Liver (tissue), 9 donors: Measurements from ENCODE around the gene CDS1. TPM values are rescaled to one million over a fixed set of nuclear protein-coding genes. Genes with fewer than 3 reads are reported as not detected.

Experiments used
- DNase-seq: peaks from one replicate; pipeline ENCODE4 v3.0.0-alpha.2; 2017; ENCODE audit warnings: low spot score
- H3K27ac ChIP-seq, 2 donors: one replicate each; pipeline ENCODE4 v1.7.0; 2013; ENCODE audit warnings: inconsistent platforms in 2 of 2, low read length in 2 of 2, control low read depth in 1 of 2, low read depth in 1 of 2, mild to moderate bottlenecking in 1 of 2
- H3K27me3 ChIP-seq, 4 donors: one replicate each; pipeline versions ENCODE4 v1.6.1 to v1.7.0; 2013; ENCODE audit warnings: low read length in 3 of 4, inconsistent platforms in 1 of 4, mild to moderate bottlenecking in 1 of 4, moderate library complexity in 1 of 4; ENCODE audit not compliant: control insufficient read depth in 4 of 4, insufficient read depth in 4 of 4
- H3K36me3 ChIP-seq, 4 donors: one replicate each; pipeline versions ENCODE4 v1.6.1 to v1.7.0; 2013; ENCODE audit warnings: low read length in 3 of 4, mild to moderate bottlenecking in 3 of 4, low read depth in 1 of 4, moderate library complexity in 1 of 4; ENCODE audit not compliant: control insufficient read depth in 4 of 4, insufficient read depth in 3 of 4
- H3K4me1 ChIP-seq, 4 donors: one replicate each; pipeline versions ENCODE4 v1.6.1 to v1.7.0; 2013; ENCODE audit warnings: low read length in 3 of 4, mild to moderate bottlenecking in 3 of 4, moderate library complexity in 1 of 4; ENCODE audit not compliant: control insufficient read depth in 4 of 4, insufficient read depth in 4 of 4
- H3K4me3 ChIP-seq, 3 donors: one replicate each; pipeline versions ENCODE4 v1.6.1 to v1.7.0; 2013; ENCODE audit warnings: low read length in 3 of 3, control low read depth in 1 of 3, low read depth in 1 of 3, mild to moderate bottlenecking in 1 of 3
- H3K9ac ChIP-seq, 2 donors: one replicate each; pipeline ENCODE4 v1.7.0; 2013; ENCODE audit warnings: low read length in 2 of 2, mild to moderate bottlenecking in 2 of 2, moderate library complexity in 2 of 2, control low read depth in 1 of 2, low read depth in 1 of 2
- H3K9me3 ChIP-seq, 4 donors: one replicate each; pipeline versions ENCODE4 v1.6.1 to v1.7.0; 2013; ENCODE audit warnings: low read length in 3 of 4; ENCODE audit not compliant: control insufficient read depth in 4 of 4
- ATF3 ChIP-seq: IDR thresholded peaks from 2 replicates; pipeline ENCODE4 v1.6.1; 2016; ENCODE audit warnings: antibody characterized with exemption
- EGR1 ChIP-seq, 2 donors: IDR thresholded peaks; 2 replicates each; pipeline ENCODE4 v1.6.1; 2016 to 2018; ENCODE audit warnings: antibody characterized with exemption in 2 of 2, low read depth in 2 of 2
- FOXA1 ChIP-seq: IDR thresholded peaks from 2 replicates; pipeline ENCODE4 v1.6.1; 2016; ENCODE audit warnings: antibody characterized with exemption
- FOXA2 ChIP-seq: IDR thresholded peaks from 2 replicates; pipeline ENCODE4 v1.6.1; 2016; ENCODE audit warnings: antibody characterized with exemption
- GABPA ChIP-seq, 2 donors: IDR thresholded peaks in 1 of 2; conservative IDR thresholded peaks in 1 of 2; 2 replicates each; pipeline ENCODE4 v1.6.1; 2016; ENCODE audit warnings: antibody characterized with exemption in 2 of 2, mild to moderate bottlenecking in 1 of 2, moderate library complexity in 1 of 2
- HNF4A ChIP-seq, 2 donors: conservative IDR thresholded peaks; 2 replicates each; pipeline ENCODE4 v1.6.1; 2016; ENCODE audit warnings: antibody characterized with exemption in 2 of 2, mild to moderate bottlenecking in 2 of 2
- HNF4G ChIP-seq: IDR thresholded peaks from 2 replicates; pipeline ENCODE4 v1.6.1; 2016; ENCODE audit warnings: antibody characterized with exemption
- JUND ChIP-seq, 2 donors: IDR thresholded peaks; 2 replicates each; pipeline ENCODE4 v1.6.1; 2016; ENCODE audit warnings: antibody characterized with exemption in 2 of 2
- MAX ChIP-seq: IDR thresholded peaks from 2 replicates; pipeline ENCODE4 v1.6.1; 2016; ENCODE audit warnings: antibody characterized with exemption
- NR2F2 ChIP-seq: IDR thresholded peaks from 2 replicates; pipeline ENCODE4 v1.6.1; 2016; ENCODE audit warnings: antibody characterized with exemption
- RAD21 ChIP-seq, 2 donors: IDR thresholded peaks; 2 replicates each; pipeline ENCODE4 v1.6.1; 2016; ENCODE audit warnings: antibody characterized with exemption in 2 of 2, mild to moderate bottlenecking in 2 of 2
- RXRA ChIP-seq, 2 donors: IDR thresholded peaks; 2 replicates each; pipeline ENCODE4 v1.6.1; 2017 to 2018; ENCODE audit warnings: antibody characterized with exemption in 2 of 2, mild to moderate bottlenecking in 1 of 2
- SP1 ChIP-seq: IDR thresholded peaks from 2 replicates; pipeline ENCODE4 v1.6.1; 2018; ENCODE audit warnings: antibody characterized with exemption, mild to moderate bottlenecking
- TAF1 ChIP-seq: conservative IDR thresholded peaks from 2 replicates; pipeline ENCODE4 v1.6.1; 2016; ENCODE audit warnings: antibody characterized with exemption, mild to moderate bottlenecking
- YY1 ChIP-seq: IDR thresholded peaks from 2 replicates; pipeline ENCODE4 v1.6.1; 2016; ENCODE audit warnings: antibody characterized with exemption, mild to moderate bottlenecking
- WGBS: extraction: QIAGEN DNeasy Blood & Tissue Kit; methylation state at CpG from one replicate; pipeline ENCODE4 v1.1.7; 2013; 5-methylcytosine and 5-hydroxymethylcytosine counted together
- polyA plus RNA-seq, 2 donors: library from polyadenylated mRNA; stranded (reverse) in 1 of 2; unstranded in 1 of 2; fragments of 200-250 nt in 1 of 2; fragments of >200 nt in 1 of 2; fragmentation: Nextera tagmentation in 1 of 2; extraction: Ambion mirVana in 1 of 2; gene quantifications; one replicate each; pipeline versions ENCODE4 v1.2.1 to v1.2.3, GENCODE V29; 2013 to 2015
- total RNA-seq, 2 donors: library from RNA; depleted of rRNA; stranded (reverse); fragments of >200 nt; gene quantifications; one replicate each; pipeline ENCODE4 v1.2.3, GENCODE V29; 2014
- TF ChIP-seq, protein P1 (sequence below): IDR thresholded peaks from 2 replicates; pipeline ENCODE4 v1.6.1; 2016; ENCODE audit warnings: antibody characterized with exemption
- TF ChIP-seq, protein P2 (sequence below): IDR thresholded peaks from 2 replicates; pipeline ENCODE4 v1.6.1; 2016; ENCODE audit warnings: antibody characterized with exemption, mild to moderate bottlenecking
- TF ChIP-seq, protein P3 (sequence below): fragments of 150-350 bp; IDR thresholded peaks from 2 replicates; pipeline ENCODE4 v1.5.1; 2017; ENCODE audit warnings: improper control_type of control experiment, low read depth, low read length; ENCODE audit not compliant: missing input control
- donor health status: healthy.
- donor health status: healthy.
- donor health status: healthy.
- donor health status: healthy.
- donor health status: healthy.

CDS1 gene
- total and polyA plus RNA-seq, 4 donors = 0.56 to 3.6 (median 0.78) TPM

DNA sequence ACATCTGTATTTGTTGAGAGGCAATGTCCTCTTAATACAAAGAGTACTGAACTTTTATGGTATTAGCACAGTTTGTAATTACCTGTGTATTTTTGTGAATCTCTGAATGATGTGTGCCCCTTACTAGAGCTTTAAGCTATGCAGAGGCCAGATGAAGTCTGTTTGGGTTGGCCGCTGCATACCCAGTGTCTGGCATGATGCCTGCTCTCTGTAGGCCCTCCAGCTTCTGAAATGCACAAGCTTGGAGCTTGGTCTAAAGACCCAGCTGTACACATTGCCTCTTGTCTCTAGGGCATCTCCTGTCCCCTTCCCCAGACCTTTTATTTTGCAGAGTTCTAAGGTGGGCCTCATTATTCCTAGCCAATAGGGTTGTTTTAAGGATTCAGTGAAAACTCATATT, 68.6 kb downstream of the CDS1 start:
- Histone ChIP-seq H3K9ac (no peak overlapping the region), H3K36me3 (no peaks in the 10 kb centered on the region), H3K9me3 (no peaks in the 10 kb centered on the region), H3K27me3 (peaks cover 0 to 3% (median 0%) of the 10 kb centered on the region in 4 donors), H3K4me1 (peaks cover 0 to 6% (median 1%) of the 10 kb centered on the region in 4 donors), H3K4me3 (no peak overlapping the region), H3K27ac (no peak overlapping the region)
- WGBS = 95% methylated on average over 1 of the region's 1 CpG
- DNase-seq = no peak
- TF ChIP-seq YY1 (no peak), RAD21 (IDR thresholded peaks at IDR 0.05) (no peak), GABPA (IDR thresholded peaks at IDR 0.05 in 1 of 2, conservative IDR thresholded peaks at IDR 0.05 in 1 of 2) (no peak), FOXA1 (no peak), TAF1 (no peak), JUND (IDR thresholded peaks at IDR 0.05) (no peak), NR2F2 (no peak), FOXA2 (no peak), HNF4A (conservative IDR thresholded peaks at IDR 0.05) (no peak)
- TF ChIP-seq, protein P1, sequence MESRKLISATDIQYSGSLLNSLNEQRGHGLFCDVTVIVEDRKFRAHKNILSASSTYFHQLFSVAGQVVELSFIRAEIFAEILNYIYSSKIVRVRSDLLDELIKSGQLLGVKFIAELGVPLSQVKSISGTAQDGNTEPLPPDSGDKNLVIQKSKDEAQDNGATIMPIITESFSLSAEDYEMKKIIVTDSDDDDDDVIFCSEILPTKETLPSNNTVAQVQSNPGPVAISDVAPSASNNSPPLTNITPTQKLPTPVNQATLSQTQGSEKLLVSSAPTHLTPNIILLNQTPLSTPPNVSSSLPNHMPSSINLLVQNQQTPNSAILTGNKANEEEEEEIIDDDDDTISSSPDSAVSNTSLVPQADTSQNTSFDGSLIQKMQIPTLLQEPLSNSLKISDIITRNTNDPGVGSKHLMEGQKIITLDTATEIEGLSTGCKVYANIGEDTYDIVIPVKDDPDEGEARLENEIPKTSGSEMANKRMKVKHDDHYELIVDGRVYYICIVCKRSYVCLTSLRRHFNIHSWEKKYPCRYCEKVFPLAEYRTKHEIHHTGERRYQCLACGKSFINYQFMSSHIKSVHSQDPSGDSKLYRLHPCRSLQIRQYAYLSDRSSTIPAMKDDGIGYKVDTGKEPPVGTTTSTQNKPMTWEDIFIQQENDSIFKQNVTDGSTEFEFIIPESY = no peak
- TF ChIP-seq, protein P2, sequence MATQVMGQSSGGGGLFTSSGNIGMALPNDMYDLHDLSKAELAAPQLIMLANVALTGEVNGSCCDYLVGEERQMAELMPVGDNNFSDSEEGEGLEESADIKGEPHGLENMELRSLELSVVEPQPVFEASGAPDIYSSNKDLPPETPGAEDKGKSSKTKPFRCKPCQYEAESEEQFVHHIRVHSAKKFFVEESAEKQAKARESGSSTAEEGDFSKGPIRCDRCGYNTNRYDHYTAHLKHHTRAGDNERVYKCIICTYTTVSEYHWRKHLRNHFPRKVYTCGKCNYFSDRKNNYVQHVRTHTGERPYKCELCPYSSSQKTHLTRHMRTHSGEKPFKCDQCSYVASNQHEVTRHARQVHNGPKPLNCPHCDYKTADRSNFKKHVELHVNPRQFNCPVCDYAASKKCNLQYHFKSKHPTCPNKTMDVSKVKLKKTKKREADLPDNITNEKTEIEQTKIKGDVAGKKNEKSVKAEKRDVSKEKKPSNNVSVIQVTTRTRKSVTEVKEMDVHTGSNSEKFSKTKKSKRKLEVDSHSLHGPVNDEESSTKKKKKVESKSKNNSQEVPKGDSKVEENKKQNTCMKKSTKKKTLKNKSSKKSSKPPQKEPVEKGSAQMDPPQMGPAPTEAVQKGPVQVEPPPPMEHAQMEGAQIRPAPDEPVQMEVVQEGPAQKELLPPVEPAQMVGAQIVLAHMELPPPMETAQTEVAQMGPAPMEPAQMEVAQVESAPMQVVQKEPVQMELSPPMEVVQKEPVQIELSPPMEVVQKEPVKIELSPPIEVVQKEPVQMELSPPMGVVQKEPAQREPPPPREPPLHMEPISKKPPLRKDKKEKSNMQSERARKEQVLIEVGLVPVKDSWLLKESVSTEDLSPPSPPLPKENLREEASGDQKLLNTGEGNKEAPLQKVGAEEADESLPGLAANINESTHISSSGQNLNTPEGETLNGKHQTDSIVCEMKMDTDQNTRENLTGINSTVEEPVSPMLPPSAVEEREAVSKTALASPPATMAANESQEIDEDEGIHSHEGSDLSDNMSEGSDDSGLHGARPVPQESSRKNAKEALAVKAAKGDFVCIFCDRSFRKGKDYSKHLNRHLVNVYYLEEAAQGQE = no peak

DNA sequence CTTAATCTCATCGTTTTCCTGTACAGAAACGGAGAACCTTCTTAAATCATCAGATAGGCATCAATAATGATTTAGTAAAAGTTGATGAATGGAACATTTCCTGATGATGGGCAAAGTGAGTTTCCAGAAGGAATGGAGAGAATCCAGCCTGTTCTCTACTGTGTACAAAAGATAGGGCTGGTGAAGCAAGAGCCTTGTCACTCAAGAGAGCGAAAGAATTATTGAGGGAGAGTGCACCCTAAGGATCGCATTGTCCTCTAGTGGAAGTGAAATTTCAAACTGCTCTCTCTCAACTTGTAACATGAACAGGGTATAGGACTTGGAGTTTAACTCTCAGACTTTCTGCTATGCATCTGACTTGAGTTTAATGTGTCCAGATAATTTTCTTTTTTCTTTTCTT, 69.6 kb downstream of the CDS1 start:
- Histone ChIP-seq H3K36me3 (no peaks in the 10 kb centered on the region), H3K4me3 (no peak overlapping the region), H3K9ac (no peak overlapping the region), H3K4me1 (peaks cover 0 to 4% (median under 1%) of the 10 kb centered on the region in 4 donors), H3K27me3 (peaks cover 0 to 3% (median 0%) of the 10 kb centered on the region in 4 donors), H3K9me3 (no peaks in the 10 kb centered on the region), H3K27ac (no peak overlapping the region)
- no peak for DNase-seq
- TF ChIP-seq SP1 = no peak
- TF ChIP-seq FOXA2 = no peak
- no peak for TF ChIP-seq YY1
- TF ChIP-seq, protein P1 = no peak
- TF ChIP-seq ATF3 = no peak
- TF ChIP-seq EGR1 (IDR thresholded peaks at IDR 0.05; ENCODE audit: low read depth in 2 of 2) = no peak
- no peak for TF ChIP-seq MAX
- no peak for TF ChIP-seq TAF1
- no peak for TF ChIP-seq HNF4G
- TF ChIP-seq NR2F2 = no peak
- TF ChIP-seq RAD21 (IDR thresholded peaks at IDR 0.05) = no peak
- TF ChIP-seq JUND (IDR thresholded peaks at IDR 0.05) = no peak
- no peak for TF ChIP-seq RXRA (IDR thresholded peaks at IDR 0.05)
- TF ChIP-seq, protein P3, sequence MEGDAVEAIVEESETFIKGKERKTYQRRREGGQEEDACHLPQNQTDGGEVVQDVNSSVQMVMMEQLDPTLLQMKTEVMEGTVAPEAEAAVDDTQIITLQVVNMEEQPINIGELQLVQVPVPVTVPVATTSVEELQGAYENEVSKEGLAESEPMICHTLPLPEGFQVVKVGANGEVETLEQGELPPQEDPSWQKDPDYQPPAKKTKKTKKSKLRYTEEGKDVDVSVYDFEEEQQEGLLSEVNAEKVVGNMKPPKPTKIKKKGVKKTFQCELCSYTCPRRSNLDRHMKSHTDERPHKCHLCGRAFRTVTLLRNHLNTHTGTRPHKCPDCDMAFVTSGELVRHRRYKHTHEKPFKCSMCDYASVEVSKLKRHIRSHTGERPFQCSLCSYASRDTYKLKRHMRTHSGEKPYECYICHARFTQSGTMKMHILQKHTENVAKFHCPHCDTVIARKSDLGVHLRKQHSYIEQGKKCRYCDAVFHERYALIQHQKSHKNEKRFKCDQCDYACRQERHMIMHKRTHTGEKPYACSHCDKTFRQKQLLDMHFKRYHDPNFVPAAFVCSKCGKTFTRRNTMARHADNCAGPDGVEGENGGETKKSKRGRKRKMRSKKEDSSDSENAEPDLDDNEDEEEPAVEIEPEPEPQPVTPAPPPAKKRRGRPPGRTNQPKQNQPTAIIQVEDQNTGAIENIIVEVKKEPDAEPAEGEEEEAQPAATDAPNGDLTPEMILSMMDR = no peak
- TF ChIP-seq, protein P2 = no peak
- WGBS = 90% methylated on average over 4 of the region's 4 CpGs
